Stimulated activated CD4-positive, alpha-beta T cell treated with anti-CD3 and anti-CD28 coated beads, Interleukin-1b, Interleukin-23, amount 100 ng/mL, for 4 hours (primary cell): ENCODE measurements around the gene SH3BP4.

Source experiments
- DNase-seq, 2 donors: peaks; one replicate each; pipeline ENCODE4 v3.0.0-alpha.2; 2020; ENCODE audit warnings: low read depth in 2 of 2

SH3BP4 gene

DNA sequence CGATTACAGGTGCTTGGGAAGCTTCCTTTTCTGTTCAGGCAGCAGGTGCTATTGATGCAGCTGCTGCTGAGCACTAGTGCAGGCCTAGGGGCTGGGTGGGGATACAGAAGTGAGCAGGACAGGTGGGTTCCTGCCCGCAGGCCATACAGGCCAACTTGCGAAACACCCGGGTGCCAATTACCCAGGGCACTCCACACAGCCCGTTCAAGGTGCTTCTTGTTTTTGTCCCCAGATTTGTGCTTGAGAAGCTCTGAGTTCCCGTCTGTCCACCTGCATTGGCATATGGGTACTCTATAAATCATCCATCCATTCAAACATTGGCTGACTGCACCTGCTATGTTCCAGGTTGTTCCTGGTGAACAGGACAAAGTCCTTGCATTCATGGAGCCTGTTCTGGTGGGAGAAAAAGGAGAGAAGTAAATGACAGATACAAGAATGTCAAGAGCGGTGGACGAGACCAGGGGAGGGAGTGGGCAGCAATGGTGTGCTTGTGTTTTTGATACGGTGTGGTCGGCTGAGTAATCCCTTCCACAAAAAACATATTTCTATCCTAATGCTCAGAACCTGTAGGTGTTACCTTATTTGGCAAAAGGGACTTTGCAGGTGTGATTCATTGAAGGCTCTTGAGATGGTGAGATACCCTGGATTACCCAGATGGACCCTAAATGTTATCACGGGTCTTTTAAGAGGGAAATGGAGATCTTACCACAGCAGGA, 31.4 kb downstream of the SH3BP4 start:
- DNase-seq: no peak

DNA sequence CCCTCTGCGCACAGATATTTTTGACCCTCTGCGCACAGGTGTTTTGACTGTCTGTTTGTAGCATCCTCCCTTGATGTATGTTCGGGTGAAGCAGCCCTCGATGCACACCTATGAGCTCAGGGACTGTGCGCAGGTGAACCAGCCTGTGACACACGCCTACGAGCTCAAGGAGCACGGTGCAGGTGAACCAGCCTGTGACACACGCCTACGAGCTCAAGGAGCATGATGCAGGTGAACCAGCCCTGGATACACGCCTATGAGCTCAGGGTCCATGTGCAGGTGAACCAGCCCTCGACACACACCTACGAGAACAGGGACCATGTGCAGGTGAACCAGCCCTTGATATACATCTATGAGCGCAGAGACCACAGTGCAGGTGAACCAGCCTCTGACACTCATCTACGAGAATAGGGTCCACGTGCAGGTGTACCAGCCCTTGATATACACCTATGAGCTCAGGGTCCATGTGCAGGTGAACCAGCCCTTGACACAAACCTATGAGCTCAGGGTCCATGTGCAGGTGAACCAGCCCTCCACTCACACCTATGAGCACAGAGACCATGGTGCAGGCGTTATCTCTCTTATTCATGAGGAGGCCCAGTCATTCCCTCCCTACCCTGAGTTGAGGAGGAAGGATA, 33.9 kb downstream of the SH3BP4 start:
- DNase-seq: no peak

DNA sequence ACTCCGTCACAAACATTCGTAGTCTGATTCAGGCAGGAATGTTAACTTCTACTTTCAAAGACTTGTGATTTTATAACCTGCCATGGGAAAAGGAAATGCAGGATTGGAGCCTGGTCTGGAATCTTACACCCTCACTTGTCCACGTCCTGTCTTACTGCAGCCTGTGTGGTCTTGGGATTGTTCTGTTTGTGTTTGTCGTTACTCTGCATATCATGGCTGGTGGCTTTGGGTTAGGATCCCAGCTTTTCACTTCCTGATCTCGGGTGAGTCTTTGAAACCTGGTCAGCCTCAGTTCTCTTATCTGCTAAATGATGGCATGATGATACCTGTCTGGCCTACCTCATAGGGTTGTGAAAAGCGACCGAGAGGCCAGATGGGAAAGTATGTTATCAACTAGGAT, 34.6 kb downstream of the SH3BP4 start:
- DNase-seq: no peak

DNA sequence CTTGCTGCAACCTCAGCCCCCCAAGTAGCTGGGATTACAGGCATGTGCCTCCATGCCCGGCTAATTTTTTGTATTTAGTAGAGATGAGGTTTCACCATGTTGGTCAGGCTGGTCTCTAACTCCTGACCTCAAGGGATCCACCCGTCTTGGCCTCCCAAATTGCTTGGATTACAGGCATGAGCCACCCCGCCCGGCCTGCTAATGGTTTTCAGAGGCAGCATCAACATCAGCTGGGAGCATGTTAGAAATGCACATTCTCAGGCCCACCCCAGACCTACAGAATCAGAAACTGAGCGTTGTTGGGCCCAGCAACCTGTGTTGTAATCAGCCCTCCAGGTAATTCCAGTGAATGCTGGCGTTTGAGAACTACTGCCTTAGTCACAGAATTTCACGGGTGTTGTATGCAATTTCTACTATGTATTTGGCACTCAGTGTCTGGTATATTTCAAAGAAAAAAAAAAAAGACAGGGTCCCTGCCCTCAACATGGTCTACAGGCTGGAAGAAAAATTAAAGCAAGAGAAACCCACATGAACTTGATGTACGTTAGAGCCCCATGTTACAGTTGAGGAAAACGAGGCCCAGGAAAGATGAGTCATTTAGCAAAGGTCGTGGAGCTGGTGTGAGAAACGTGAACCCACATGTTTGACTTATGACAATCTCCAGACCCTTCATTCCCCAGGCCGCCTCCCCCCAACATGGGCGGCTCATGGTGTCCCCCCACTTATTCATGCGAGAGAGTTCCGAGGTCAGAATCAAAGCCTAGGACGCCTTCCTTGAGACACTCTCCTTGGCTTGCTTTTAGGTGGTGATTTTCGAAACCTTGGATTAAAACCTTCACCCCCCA, 35.3 kb downstream of the SH3BP4 start:
- DNase-seq: no peak

DNA sequence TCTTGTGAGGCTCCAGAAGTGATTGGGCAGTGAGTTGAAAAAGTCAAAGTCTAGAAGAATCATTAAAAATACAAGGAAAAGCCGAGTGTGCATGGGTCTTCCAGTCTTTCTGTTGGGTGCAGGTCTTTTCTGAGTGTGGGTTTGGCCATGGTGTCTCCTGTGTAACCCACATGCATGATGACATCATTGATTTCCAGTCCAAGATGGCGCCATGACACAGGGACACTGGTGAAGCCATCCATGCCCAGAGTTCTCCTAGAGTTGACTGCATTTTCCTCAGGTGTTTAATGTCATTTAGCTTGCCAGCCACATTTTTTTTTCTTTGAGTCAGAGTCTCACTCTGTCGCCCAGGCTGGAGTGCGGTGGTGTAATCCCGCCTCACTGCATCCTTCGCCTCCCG, 35.9 kb downstream of the SH3BP4 start:
- DNase-seq: no peak

DNA sequence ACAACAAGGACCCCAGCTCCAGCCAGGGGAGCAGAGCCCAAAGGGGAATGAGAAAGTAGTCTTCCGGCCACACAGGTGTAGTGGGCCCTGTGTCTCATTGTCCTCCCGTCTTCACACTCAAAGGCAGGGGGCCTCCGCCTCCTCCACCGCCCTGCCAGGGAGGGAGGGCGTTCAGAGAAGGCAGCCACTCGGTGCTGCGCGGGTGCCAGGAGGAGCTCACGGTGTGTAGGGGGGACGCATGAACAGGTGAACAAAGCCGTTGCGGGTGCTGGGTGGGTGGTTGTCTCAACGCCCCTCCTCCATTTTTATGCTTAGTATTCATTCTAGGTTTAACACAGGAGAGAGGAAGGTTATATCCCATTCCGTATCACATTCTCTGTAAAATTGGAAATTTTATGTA, 36.7 kb downstream of the SH3BP4 start:
- DNase-seq: no peak

DNA sequence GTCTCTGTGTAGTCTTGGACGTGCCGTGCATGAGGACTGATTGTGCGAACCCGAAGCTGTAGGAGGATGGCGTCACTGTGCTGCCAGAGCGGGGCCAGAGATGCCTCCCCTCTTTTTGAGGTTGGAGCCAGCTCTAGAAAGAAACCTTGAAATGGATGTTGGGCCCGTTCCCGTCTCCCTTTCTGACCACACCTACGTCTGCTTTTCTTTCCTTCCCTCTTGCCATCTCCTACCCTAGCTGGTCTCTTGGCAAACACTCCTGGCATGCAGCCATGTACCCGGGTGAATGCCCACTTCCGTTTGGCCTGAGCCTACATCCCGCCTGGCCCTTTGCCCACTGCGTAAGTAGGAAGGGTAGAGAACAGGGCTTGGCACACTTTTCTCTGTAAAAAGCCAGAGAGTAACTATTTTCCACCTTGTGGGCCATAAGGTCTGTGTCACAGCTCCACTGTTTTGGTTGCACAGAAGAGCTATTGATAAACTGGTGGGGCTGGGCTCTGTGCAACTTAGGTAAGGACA, 37.4 kb downstream of the SH3BP4 start:
- no peak for DNase-seq

DNA sequence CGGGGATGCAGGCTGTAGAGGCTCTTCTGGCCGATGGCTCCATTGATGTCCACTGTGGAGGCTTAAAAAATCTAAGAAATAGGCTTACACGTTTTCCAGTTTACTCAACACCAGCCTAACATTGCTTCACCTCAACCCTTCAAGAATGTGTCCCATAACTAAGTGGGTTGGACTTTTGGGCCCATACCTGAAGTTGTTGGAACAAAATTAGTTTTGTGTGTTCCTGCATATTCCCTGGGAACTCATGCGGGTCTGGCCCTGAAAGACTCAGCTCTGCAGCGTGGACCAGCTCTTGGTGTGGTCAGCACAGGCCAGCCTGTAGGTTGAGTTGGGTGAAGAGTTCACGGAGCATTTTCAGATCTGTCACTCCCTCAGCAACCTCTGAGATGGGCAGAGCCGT, 38.5 kb downstream of the SH3BP4 start:
- DNase-seq: no peak

DNA sequence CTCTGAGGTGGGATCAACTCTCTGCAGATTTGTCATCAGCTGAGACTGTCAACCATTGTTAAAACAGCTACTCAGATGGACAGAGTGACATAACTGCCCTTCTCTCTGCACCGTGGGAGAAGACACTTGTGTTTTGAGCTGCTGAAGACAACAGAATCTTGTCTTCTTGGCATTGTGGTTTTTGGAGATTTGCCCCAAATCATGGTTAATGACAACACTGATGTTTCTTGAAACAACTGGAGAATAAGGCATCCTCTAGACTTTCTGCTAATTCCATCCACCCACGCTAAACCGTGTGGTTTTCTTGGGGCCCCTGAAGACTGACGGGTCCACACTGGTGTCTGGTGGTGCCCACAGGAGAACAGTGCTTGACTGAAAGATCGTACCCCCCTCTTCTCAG, 39.5 kb downstream of the SH3BP4 start:
- DNase-seq: no peak

DNA sequence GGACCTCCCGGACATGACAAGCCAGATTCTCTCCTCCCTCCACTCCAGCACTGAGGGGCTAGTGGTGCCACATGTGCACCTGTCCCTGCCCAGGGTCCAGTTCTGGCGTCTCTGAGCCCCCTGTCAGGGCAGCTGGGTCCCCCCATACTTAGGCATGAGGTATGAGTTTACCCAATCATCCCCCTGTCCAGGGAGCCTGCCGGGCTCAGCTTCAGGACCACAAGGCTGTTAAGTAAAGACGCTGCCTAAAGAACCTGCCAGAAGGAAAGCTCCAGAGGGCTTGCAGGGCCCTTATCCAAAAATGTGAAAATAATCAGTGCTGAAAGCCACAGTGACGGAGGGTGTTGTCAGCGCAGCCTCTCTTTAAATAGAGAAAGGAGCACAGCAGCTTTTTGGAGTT, 40.0 kb downstream of the SH3BP4 start:
- DNase-seq: no peak

DNA sequence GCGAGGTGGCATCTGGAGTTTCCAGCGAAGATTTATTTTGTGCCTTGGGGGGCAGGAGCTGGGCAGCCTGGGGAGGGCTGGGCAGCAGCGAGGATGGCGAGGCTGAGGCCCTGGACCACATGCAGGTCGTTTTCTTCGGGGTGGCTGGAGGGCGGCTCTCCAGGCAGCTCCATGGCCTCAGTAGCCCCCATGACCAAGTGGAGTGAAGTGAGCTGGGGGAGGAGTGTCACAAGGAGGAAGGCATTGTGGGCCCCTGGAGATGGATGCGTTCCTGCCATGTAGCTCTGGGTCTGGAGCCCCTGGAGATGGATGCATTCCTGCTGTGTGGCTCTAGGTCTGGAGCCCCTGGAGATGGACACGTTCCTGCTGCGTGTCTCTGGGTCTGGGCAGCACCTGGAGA, 40.4 kb downstream of the SH3BP4 start:
- DNase-seq: no peak

DNA sequence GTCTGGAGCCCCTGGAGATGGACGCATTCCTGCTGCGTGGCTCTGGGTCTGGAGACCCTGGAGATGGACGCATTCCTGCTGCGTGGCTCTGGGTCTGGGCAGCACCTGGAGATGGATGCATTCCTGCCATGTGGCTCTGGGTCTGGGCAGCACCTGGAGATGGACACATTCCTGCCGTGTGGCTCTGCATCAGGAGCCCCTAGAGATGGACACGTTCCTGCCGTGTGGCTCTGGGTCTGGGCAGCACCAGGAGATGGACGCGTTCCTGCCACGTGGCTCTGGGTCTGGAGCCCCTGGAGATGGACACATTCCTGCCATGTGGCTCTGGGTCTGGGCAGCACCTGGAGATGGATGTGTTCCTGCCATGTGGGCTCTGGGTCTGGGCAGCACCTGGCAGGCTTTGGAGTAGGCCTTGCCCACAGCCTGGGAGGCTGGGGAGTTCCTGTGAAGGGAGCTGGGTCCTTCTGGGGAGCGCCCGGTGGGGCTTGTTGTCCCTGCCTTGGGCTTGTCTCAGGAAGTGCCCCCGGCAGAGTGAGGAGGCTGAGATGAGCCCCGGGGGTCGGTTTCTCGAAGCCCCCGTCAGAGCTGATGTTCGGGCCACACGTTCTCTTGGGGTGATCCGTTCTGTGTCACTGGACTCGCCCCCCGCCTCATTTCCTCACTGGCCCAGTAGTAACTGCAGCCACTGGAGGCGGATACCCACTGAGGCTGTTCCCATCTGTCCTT, 41.0 kb downstream of the SH3BP4 start:
- DNase-seq: no peak

DNA sequence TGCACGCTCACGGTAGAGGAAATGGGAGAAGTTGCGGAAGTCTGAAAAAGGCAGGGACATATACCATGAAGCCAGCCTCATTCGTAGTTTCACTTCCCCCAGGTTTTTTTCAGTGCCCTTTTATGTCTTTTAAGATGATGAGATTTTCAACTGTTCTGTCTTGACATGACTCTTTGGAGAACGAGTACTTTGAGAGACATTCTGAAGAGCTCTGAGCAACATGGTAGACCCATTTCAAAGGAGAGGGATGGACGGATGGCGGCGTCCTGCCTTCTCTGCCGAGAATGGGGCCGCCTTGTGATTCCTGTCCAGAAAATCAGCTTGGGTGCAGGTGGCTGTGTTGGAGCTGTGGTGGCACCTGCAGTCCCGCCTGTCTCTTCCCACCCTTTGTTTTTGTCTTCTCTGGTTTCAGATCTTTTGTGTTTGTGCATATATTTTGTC, 41.7 kb downstream of the SH3BP4 start:
- DNase-seq: no peak

DNA sequence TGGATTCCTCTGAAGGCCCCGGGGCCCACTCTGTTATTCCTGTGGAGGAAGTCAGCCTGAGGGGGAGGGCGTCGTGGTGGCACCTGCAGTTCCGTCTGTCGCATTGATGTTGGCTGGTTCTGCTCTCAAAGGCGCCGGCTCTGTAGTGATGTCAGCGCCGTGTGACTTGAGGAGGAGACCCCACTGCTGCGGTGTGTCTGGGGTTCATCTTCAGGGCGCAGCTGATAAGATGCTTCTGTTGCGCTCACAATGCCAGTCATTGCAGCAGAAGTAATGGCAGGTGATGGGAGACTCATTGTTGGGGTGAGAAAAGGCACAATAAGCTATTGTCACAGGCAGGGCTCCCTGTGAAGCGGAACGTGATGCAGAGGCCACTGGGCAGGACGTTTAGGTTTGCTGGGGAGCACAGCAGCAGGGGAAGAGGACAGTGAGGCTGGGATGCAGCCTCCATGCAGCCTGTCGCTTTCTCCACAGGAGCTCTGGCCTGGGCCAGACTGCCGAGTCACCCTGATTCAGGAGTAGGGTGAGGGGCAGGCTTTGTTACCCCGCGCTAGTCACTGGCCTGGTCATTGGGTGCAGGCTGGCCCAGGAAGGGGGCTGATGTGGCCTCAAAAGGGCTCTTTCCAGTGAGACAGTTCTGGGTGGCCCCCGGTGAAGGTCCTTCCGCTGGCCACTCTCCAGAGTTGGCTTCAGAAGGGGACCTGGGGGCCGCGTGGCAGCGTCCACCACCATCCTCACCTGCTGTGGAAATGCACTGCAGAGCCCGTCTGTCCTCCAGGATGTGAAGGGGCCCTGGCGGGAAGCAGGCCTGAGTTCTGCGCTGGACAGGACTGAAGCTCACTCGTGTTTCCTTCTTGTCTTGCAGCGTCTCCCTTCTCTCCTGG, 42.9 kb downstream of the SH3BP4 start:
- no peak for DNase-seq

DNA sequence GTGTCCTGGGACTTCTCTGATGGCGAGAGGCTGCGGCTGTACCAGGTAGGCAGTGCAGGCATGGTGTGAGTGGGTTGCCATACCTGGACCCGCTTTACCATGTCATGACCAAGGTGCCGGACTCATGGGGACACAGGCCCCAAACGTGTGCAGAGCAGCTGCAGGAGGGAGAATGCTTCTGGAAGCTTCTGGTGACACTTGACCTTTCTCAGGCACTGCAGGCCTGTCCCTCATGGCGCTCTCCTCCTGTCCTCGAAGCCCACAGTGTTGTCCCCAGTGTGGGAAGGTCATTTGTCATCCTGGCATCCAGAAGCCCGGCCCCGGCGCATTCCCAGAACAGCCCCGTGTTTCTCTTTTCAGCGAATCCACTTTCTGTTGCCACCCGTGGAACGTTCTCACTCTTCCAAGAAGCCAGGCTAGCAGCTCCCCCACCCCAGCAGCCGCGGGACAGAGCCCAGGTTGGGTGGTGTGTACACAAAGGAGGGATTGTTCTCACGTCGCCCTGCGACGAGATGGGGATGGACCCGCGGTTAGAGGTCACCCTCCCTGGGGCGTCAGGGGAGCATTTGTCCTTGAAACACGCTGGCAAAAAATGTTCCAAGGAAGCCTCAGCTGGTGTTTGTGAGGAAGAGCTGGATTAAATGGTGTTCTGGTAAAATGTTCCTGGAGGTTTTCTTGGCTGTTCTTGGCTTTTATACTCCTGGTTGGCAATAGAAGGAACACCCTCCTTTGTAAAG, 43.7 kb downstream of the SH3BP4 start:
- no peak for DNase-seq

DNA sequence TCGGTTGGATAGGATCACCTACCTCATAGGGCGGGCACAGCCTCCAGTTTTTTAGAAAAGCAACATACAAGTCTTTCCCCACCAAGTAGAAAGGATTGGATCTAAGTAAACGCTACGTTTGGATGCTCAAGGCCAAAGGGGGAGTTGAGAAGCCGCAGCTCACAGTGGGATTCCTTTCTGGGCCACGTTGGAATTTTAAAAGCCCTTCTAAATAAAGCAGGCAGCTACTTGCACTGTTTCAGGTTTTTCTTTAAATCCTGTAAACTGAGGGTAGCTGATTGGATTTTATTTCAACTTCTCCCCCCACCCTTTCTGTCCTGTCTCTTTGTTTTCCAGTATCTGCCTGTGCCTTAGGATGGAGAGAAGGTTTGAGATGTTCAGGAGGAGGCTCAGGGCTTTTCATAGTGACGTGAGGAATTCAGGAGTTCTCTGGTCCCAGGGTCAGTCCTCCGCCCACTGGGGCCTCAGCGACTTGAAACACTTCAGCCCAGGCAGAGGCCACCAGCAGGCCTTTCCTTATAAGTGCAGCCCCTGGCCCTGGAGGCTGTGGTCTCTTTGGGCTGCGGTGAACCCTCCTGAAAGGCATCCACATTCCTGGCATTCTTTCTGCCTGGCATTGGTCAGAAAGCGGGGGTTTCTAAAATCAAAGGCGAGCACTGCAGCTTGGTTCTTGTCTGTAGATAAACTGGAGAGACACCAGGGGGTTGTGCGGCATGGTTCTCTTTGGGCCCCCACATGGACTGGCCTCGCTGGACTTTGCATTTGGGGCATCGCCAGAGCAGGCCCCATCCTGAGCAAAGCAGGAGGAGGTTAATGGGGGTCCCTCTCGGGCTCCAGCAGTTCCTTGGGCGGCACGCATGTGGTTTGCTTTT, 44.5 kb downstream of the SH3BP4 start:
- no peak for DNase-seq

DNA sequence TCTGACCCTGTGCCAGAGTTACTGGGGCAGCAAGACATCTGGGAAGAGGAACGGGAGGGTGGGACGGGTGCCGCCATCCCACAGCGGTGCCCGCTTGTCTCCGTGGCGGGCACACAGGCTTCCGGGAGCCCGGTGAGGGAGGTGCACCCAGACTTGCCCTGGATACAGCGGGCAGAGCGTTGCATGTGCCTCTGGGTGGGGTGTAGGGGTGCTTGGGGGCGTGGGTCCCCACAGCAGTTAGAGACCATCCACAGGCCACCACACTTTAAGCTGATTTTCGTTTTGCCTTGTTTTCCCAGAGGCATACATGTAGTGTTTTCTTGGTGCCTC, 45.1 kb downstream of the SH3BP4 start:
- no peak for DNase-seq

DNA sequence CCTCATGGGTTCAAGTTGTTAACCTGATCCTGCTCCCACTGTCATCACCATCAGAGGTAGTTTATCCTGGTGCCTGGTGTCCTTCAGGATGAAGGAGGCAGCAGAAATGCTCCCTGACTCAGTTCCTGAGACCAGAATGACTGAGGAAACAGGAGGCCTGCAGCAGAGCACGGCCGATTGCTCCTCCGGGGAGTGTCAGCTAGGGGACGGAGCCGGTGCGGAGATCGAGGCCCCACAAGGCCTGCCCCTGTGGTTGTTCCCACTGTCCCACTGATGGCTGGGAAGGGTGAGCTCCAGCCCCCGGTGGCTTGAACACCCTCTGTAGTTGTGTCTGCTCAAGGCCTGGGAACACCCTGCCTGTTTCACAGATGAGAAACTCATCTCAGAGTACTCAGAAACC, 45.6 kb downstream of the SH3BP4 start:
- no peak for DNase-seq
